ENCODE data around the gene XKR7.
A peak's percentile ranks its signal among the peaks of the same experiment; 100 is the strongest.
"Not testable (repeated sequence)": the region's sequence is repeated elsewhere in the genome, so short reads cannot be mapped to it uniquely, and the experiment has no call there.

The XKR7 gene

GRCh38 chr20:31967830-31968249 is at the start of gene XKR7:
XKR7 (plus strand) TSS chr20:31968151; CDS start chr20:31968176, 25 bp downstream.
- DNase-seq = peak in 14 of 56 donors; percentile 2 to 50 (median 20)

- DNase-seq = no peak
These were observed 49.4 kb upstream of the XKR7 start for GRCh38 chr20:31918466-31919105.

- DNase-seq = no peak
These were observed 48.4 kb upstream of the XKR7 start for GRCh38 chr20:31919410-31920155.

GRCh38 chr20:31920275-31920855 is 47.6 kb upstream of the XKR7 start:
- DNase-seq = peak in 1 of 56 donors; percentile 3

GRCh38 chr20:31921480-31921879 is 46.5 kb upstream of the XKR7 start:
- not testable (repeated sequence) for DNase-seq

- no peak for DNase-seq
These were observed 45.8 kb upstream of the XKR7 start for GRCh38 chr20:31922181-31922580.

GRCh38 chr20:31922588-31922987 is 45.4 kb upstream of the XKR7 start:
- no peak for DNase-seq

GRCh38 chr20:31923388-31924331 is 44.3 kb upstream of the XKR7 start:
- DNase-seq = no peak

- DNase-seq = no peak
These were observed 43.4 kb upstream of the XKR7 start for GRCh38 chr20:31924561-31924960.

- no peak for DNase-seq
These were observed 42.3 kb upstream of the XKR7 start for GRCh38 chr20:31925631-31926030.

GRCh38 chr20:31926493-31926892 is 41.5 kb upstream of the XKR7 start:
- no peak for DNase-seq

- no peak for DNase-seq
These were observed 40.3 kb upstream of the XKR7 start for GRCh38 chr20:31927627-31928159.

GRCh38 chr20:31929631-31930030 is 38.3 kb upstream of the XKR7 start:
- not testable (repeated sequence) for DNase-seq

- no peak for DNase-seq
These were observed 37.2 kb upstream of the XKR7 start for GRCh38 chr20:31930779-31931178.

GRCh38 chr20:31933698-31934097 is 34.3 kb upstream of the XKR7 start:
- no peak for DNase-seq

GRCh38 chr20:31934491-31934890 is 33.5 kb upstream of the XKR7 start:
- DNase-seq = no peak

GRCh38 chr20:31934968-31935764 is 32.8 kb upstream of the XKR7 start:
- no peak for DNase-seq

GRCh38 chr20:31936420-31936819 is 31.5 kb upstream of the XKR7 start:
- no peak for DNase-seq

GRCh38 chr20:31937820-31938219 is 30.1 kb upstream of the XKR7 start:
- no peak for DNase-seq

GRCh38 chr20:31939661-31940060 is 28.3 kb upstream of the XKR7 start:
- no peak for DNase-seq

All from nucleus accumbens (tissue), 56 donors.